GM12891 (cell line): ENCODE data around the gene SGO1.
"Not testable (repeated sequence)": the region's sequence is repeated elsewhere in the genome, so short reads cannot be mapped to it uniquely, and the experiment has no call there.

ENCODE experiments used
- POLR2A ChIP-seq: IDR thresholded peaks from 2 replicates; pipeline ENCODE4 v1.6.1; 2011; ENCODE audit warnings: low read depth, low read length, control low read depth
- TAF1 ChIP-seq: IDR thresholded peaks from 2 replicates; pipeline ENCODE4 v1.6.1; 2011; ENCODE audit warnings: low read depth, low read length, control low read depth

DNA sequence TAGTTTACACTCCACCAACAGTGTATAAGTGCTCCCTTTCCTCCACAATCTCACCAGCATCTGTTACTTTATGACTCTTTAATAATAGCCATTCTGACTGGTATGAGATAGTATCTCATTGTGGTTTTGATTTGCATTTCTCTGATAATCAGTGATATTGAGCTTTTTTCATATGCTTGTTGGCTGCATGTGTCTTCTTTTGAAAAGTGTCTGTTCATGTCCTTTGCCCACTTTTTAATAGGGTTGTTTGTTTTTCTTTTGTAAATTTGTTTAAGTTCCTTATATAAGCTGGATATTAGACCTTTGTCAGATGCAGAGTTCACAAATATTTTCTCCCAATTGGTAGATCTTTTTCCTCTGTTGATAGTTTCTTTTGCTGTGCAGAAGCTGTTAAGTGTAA, 19.9 kb upstream of the SGO1 start:
- not testable (repeated sequence) for TF ChIP-seq TAF1, POLR2A
